Prostate gland (tissue), 2 donors: ENCODE results near the gene SELENOO.

Experiments used
- POLR2A ChIP-seq: fragments of 450-650 bp; IDR thresholded peaks from one replicate; pipeline ENCODE4 v1.6.1; 2016; ENCODE audit warnings: antibody characterized with exemption, mild to moderate bottlenecking
- POLR2AphosphoS5 ChIP-seq: sonication (generic); formaldehyde crosslinking; IDR thresholded peaks from one replicate; pipeline ENCODE4 v1.6.1; 2017; ENCODE audit warnings: antibody characterized with exemption
- TF ChIP-seq, protein P1 (sequence below), 4 experiments: fragments of 200-600 bp in 2 of 4; fragments of 450-650 bp in 2 of 4; sonication (generic) in 2 of 4; IDR thresholded peaks; 1 replicate in 3 of 4; 2 replicates in 1 of 4; pipeline ENCODE4 v1.5.1; 2016 to 2019; ENCODE audit warnings: antibody characterized with exemption in 4 of 4, mild to moderate bottlenecking in 2 of 4, moderate library complexity in 2 of 4

DNA sequence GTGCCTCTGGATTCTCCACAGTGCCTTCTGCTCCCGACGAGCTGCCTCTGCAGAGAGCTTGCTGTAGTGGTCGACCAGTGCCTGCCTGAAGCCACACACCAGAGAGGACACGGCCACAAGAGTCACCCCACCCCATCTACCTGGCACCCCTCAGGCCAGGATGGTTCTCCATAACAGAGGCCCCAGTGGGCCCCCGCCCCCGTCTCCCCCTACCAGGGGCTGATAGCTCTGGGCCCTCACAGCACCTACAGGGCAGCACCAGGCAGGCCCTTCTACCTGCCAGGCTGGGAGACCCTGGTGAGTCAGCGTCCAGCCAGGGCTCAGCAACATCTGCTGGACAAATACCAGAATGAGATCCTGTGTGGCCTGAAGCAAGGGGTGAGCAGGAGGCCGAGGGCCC lies 21.7 kb downstream of the SELENOO start:
- TF ChIP-seq, protein P1, sequence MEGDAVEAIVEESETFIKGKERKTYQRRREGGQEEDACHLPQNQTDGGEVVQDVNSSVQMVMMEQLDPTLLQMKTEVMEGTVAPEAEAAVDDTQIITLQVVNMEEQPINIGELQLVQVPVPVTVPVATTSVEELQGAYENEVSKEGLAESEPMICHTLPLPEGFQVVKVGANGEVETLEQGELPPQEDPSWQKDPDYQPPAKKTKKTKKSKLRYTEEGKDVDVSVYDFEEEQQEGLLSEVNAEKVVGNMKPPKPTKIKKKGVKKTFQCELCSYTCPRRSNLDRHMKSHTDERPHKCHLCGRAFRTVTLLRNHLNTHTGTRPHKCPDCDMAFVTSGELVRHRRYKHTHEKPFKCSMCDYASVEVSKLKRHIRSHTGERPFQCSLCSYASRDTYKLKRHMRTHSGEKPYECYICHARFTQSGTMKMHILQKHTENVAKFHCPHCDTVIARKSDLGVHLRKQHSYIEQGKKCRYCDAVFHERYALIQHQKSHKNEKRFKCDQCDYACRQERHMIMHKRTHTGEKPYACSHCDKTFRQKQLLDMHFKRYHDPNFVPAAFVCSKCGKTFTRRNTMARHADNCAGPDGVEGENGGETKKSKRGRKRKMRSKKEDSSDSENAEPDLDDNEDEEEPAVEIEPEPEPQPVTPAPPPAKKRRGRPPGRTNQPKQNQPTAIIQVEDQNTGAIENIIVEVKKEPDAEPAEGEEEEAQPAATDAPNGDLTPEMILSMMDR (IDR thresholded peaks at IDR 0.05), result no peak
- no peak for TF ChIP-seq POLR2A
- TF ChIP-seq POLR2AphosphoS5, result no peak
